ENCODE data around the gene ROBO1.
"Not testable (repeated sequence)": the region's sequence is repeated elsewhere in the genome, so short reads cannot be mapped to it uniquely, and the experiment has no call there.

The ROBO1 gene

DNA sequence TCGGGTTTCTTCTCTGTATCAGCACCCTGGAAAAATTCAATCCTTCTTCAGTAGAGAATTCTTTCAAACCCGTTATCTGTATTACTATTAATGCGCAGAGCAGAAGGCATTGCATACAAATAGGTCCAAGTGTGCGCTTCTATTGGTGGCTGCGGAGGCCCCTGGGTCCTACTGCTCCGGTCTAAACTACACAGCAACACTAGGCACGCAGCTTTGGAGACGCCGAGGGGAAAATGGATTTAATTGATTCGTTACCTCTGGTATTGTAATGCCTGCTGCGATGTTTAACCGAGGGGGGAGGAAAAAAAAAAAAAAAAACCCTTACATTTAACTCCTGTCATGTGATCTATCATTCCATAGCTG, at the start of gene ROBO1:
Gene ROBO1 (minus strand): TSS at position 94 of the 363 bp plus-strand sequence.
- no peak for DNase-seq

DNA sequence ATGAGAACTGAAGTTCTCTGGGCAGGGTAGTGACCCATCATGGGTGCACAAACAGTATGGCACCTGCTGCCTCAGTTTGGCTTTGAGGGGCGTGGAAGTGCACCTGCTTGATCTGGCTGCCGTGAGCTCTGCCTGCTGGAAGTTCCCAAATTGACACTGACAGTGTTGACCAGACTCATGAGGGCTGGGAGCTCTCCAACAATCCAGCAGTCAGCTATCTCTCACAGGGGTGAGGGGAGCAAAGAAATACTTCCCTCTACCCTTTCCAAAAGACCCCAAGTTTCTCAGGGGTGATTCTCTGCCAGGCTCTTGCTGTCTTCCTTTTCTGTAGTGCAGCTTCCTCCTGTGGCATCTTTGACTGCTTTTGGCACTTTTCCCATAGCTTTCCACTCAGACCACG, 49.4 kb upstream of the ROBO1 start:
- no peak for DNase-seq

- no peak for DNase-seq
Measured at GRCh38 chr3:79815478-79815877, 47.7 kb upstream of the ROBO1 start.

DNA sequence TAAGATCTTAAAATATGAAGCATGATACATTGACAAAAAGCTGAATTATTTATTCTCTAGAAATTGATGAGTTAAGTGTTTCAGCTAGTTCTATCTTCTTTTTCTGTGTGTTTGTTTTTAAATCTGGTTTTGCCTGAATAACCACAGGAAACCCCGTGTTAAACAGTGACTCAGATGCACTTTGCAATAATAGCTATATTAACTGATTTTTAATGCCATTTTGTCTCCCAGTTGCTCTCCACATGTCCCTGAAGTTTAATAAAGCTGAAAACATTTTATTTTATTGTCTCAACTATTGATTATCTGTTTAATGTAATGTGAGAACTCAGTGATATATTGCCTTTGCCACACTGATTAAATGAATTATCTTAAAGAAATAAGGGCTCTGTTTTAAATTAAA, 42.8 kb upstream of the ROBO1 start:
- DNase-seq: no peak

- no peak for DNase-seq
Measured at GRCh38 chr3:79810092-79810491, 42.3 kb upstream of the ROBO1 start.

GRCh38 chr3:79809106-79809505, 41.3 kb upstream of the ROBO1 start:
- no peak for DNase-seq

- DNase-seq: no peak
Measured at GRCh38 chr3:79808515-79808914, 40.7 kb upstream of the ROBO1 start.

GRCh38 chr3:79790177-79790576, 22.4 kb upstream of the ROBO1 start:
- DNase-seq: not testable (repeated sequence)

- no peak for DNase-seq
Measured at GRCh38 chr3:79773291-79773690, 5.5 kb upstream of the ROBO1 start.

DNA sequence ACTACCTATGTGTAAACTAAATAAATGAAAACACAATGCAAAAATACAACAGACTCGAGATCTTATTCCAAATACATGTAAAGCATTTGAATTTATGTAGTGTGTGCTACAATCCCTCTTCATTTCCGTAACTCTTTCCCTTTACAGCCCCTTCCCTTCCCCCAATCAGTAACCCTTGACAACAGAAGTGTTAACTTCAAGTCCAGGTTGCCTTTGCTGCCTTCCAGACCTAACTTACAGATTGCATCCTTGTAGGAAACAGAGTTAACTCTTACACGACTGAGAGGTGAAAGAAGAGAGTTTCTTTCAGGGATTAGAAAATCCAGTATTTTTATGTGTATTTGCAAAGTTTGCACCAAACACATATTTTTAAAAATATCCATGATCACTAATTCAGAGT, 1.4 kb upstream of the ROBO1 start:
- no peak for DNase-seq

- no peak for DNase-seq
Measured at GRCh38 chr3:79767194-79767904, 449 bp downstream of the ROBO1 start.

GRCh38 chr3:79766496-79767193, 1.2 kb downstream of the ROBO1 start:
- no peak for DNase-seq

DNA sequence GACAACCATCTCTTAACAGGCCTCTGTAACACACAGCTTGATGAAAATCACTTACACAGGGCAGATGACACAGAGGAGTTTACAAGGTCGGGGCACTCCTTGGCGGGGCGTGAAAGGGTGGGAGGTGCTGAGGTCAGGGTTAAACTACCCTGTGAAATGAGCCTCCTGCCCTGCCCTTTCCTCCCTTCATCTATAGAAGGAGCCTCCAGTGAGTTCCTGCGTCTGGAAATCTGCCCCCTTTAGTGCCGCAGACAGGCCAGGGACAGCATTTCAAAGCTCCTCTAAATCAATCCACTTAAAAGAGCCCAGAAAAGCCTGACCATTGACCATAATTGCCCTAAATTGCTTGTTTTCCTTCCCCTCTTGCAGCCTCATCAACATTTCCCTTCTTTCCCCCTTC, 1.9 kb downstream of the ROBO1 start:
- no peak for DNase-seq

GRCh38 chr3:79761441-79761840, 6.4 kb downstream of the ROBO1 start:
- DNase-seq: no peak

DNA sequence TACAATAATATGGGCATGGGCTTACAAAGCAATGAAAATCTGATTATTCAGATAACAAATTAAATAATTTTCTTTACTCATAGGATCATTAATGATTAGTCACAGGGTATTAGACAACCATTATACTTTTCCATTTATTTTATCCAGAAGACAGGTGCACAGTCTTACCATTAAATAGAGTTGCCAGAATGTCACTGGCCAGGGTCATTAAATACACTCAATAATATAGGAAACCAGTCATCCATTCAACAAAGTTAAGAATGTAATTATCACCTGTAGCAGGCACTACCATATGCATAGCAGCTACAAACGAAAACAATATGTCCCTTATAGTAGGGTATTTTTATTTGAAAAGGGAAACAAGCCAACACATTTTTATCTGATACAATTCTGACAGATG, 16.1 kb downstream of the ROBO1 start:
- no peak for DNase-seq

DNA sequence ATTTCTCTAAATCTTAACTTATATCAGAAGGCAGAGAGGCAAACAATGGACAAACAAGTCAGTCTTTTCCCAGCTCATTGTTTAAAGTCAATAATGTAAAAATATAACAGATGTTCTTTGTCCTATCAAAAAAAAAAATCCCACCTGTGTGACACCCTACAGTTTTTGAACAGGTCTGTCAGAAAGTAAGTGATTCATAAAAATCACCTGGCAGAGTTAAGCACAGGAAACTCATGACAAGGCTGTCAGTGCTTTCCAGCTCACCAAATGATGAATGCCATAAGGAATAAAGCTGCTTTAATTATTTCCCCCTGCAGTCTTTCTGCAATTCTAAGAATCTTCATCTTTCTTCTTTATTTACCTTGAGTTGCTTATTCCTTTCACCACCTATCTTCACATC, 30.3 kb downstream of the ROBO1 start:
- no peak for DNase-seq

DNA sequence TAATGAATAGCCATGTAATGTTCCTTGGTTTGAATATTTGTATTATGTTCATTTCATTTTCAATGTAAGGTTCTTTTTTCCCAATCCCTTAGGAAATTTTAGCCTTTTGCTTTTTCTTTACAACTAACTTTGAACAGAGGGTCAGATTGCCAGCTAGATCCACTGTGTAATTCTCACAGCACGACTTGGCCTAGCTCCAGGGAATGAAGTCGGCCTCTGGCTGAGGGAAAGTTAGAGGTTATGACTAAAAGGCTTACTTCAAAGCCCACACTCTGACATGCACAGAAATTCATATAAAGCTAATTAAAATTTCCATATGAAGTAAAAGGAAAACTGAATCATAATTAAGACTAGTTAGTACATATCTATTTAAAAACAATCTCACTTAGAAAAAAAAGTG, 38.7 kb downstream of the ROBO1 start:
- no peak for DNase-seq

- no peak for DNase-seq
Measured at GRCh38 chr3:79726786-79727185, 41.0 kb downstream of the ROBO1 start.

DNA sequence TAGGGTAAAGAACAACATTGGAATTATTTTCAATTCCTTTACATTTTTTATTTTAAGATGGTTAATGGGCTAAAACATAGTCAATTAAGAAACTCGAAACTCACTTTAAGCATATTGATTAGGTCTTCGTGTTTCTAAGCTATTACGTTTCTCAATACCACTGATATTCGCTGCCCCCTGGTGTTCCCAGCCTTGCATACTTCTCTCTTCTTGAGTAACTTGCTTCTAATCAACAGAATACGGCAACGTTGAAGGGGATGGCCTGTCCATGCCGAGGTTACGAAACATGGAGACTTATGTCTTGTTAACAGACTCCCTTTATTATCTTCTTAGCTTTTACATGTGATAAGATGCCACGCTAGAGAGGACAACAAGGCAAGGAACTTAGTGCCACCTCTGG, 43.6 kb downstream of the ROBO1 start:
- DNase-seq: no peak

- DNase-seq: no peak
Measured at GRCh38 chr3:79690072-79690471, 77.7 kb downstream of the ROBO1 start.

- no peak for DNase-seq
Measured at GRCh38 chr3:79685108-79685507, 82.7 kb downstream of the ROBO1 start.

GRCh38 chr3:79684041-79684440, 83.8 kb downstream of the ROBO1 start:
- DNase-seq: no peak

DNA sequence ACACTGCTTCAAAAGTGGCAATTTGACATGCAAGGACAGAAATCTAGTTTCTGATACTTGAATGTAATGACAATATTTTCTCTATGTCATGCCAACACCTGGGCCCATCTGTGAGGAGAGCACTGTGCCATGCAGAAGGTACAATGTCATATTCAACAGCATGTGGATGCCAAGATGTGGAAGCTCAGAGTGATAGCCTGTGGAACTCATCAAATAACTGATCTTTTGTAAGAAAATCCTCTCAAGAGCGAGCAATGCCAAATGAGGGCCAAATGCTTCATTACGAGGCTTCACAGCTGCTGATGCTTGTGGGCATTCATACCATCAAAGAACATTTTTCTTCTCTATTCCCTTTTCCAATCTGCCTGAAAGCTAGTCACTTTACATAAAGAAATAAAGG, 95.1 kb downstream of the ROBO1 start:
- no peak for DNase-seq

- DNase-seq: no peak
Measured at GRCh38 chr3:79672075-79672474, 95.7 kb downstream of the ROBO1 start.

DNA sequence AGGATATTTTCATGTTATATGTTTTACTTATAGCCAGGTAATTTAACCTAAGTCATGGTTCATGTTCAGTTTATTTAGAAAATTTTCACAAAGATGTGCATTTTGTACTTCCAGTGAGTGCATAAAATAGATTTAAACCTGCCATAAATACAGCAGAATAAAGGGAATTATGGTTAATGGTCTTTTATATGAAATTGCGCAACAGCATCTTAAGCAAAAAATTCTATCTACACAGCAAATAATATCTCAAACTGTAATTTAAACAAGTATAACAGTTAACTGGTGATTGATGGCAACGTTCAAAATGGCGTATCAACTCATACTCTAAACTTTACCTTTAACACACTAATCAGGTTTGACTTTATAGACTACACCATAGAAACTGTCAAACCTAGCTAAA, 97.6 kb downstream of the ROBO1 start:
- DNase-seq: no peak
